GM21723 (cell line): ENCODE data around the gene STAP2.

Experiments
- ATAC-seq: cut with Tn5 transposase; IDR thresholded peaks from one replicate; pipeline ENCODE4 v1.9.1; 2021; ENCODE audit warnings: mild to moderate bottlenecking, moderate library complexity; ENCODE audit not compliant: unreplicated experiment

The STAP2 gene

GRCh38 chr19:4370418-4371041, 31.9 kb upstream of the STAP2 start:
- ATAC-seq: no peak

DNA sequence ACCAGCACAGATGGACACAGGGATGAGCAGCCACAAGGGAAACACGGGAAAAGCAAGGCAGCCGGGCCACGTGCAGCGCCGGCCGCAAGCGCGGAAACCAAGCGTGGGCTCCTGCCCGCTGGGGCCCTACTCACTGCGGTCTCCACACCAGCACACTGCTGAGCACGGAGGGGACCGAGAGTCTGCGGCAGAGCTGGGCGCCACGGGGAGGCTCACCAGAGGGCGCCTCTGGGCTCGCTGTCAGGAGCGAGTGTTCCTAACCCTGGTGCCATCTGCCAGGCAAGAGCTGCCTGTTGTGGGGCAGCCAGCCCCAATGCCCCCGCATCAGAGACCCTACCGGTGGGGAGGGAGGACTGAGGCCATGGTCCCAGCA, 31.2 kb upstream of the STAP2 start:
- ATAC-seq: peak; percentile 41

DNA sequence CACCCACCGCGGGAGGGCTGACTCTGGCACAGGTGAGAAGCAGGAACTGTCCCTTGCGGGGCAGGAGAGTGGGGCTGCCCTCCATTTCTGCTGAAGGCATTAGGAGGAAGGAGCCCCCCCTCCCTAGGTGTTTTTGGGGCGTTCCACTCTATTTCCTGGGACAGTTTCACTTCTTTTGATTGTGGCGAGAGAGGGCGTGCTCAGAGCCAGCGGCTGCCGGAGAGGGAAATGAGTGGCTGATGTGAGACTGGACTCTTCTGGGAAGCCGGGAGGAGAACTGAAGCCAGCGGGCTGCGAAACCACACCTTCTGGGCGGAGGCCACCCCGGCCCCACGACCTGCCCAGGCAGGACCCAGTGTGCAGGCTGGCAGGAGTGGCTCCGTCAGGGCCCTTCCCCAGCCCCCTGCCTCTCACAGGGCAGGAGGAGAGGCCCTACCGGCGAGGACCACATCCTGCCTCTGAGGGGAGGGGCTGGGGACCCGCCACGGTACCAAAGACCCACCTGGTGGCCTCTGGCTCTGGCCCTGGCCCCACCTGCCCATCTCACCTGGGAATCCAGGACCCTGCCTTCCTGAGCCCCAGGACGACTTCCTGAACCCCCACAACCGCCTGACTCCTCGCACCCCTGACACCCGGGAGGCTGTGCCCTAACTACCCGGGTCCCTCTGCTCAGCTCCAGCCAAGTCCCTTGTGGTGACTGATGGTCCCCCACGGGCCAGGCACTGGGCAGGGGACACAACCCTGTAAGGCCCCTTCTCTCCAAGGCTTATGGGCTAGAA, 30.7 kb upstream of the STAP2 start:
- ATAC-seq: peak; percentile 52

GRCh38 chr19:4368128-4368820, 29.6 kb upstream of the STAP2 start:
- ATAC-seq: no peak

DNA sequence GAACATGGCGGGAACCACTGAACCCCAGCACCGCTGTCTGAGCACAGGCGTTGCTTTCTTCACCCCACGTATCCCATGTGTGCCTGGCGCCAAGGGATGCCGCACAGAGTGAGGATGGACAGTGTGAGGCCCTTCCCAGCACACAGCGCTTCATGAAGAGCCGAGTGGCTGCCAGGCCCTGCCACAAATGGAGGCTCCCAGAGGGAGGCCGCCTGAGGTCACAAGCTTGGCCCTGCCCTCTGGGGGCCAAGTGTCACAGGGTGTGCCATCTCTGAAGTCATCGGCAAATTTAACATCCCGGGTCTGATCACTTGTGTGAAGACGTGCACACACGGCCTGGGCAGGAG, 29.1 kb upstream of the STAP2 start:
- ATAC-seq: no peak

DNA sequence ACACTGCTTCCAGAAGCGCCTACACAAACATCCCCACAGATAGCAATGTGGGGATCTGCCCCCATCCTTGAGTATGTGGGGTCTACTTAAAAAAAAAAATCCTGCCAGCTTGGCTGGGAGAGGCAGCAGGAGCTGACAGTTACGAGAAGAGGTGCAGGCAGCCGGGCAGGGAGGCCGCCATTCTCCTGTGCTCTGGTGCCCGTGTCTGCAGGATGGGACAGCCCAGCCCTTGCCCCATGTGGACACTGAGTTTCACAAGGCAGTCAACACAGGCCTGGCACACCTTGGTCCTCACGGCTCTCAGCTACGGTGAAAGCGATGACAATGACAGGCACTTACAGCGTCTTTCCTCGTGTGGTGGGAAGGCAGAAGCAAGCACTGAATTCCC, 28.7 kb upstream of the STAP2 start:
- ATAC-seq: no peak

DNA sequence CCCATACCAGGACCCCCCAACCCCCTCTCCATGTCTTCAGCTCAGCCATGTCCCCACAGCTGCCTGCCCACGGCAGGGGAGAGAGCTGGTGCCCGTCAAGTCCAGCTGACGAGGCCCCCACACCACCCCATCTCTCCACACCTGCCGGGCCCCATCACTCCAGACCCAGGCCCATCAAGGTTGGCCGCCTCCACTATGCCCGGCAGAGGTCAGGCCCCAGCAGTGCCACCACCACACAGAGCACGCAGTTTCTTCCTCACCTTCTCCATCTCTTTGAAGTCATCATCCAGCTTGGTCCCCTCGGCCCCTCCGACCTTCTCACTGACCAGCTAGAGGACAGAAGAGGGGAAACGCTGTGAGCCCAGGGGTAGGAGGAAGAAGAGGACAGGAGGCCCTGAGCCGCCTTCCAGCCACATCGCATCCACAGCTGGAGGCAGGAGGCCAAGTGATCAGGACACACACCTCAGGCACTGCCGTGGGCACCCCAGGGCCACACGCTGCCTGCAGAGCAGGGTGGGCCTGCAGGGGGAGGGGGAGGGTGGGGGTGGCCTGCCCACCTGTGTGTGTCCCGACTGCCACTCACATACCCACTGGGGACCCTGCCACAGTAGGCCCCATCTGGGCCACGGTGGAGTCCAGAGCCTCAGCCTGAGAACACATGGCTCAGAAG, 28.2 kb upstream of the STAP2 start:
- ATAC-seq: no peak

- ATAC-seq: no peak
Observed at GRCh38 chr19:4365791-4366665, 27.4 kb upstream of the STAP2 start.

- ATAC-seq: no peak
Observed at GRCh38 chr19:4365341-4365740, 26.7 kb upstream of the STAP2 start.

DNA sequence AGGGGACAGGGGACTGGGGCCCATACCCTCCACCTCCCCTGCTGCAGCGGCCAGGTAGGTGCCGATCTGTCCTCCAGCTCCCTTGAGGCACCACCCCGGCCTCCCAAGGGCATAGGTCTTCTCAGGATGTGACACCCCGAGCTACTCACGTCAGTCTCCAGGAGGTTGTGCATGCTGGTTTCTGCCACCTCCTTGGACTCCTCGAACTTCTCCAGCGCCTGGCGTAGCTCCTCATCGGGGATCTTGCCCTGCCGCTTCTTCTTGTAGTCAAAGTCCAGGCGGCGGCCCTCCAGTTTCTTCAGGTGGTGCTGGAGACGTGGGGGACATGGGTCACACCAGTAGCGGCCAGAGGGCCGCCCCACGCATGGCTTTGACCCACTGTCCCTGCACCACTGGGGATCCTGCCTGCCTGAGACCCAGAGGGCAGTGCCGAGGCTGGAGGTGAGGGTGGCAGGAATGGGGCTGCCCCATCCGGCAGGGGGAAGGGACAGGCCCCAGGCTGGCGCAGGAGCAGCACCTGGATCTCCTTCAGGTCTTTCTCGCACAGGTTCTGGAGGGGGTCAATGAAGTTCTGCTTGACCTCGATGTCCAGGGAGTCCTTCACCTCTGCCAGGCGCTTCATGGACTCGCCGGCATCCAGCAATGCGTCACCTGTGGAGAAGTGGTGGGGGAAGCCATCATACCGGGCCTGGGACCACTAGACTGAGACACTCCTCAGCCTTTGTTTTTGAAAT, 25.1 kb upstream of the STAP2 start:
- ATAC-seq: no peak

- ATAC-seq: no peak
Observed at GRCh38 chr19:4362831-4363545, 24.4 kb upstream of the STAP2 start.

GRCh38 chr19:4362101-4362828, 23.6 kb upstream of the STAP2 start:
- no peak for ATAC-seq

GRCh38 chr19:4361152-4362046, 22.8 kb upstream of the STAP2 start:
- ATAC-seq: no peak

DNA sequence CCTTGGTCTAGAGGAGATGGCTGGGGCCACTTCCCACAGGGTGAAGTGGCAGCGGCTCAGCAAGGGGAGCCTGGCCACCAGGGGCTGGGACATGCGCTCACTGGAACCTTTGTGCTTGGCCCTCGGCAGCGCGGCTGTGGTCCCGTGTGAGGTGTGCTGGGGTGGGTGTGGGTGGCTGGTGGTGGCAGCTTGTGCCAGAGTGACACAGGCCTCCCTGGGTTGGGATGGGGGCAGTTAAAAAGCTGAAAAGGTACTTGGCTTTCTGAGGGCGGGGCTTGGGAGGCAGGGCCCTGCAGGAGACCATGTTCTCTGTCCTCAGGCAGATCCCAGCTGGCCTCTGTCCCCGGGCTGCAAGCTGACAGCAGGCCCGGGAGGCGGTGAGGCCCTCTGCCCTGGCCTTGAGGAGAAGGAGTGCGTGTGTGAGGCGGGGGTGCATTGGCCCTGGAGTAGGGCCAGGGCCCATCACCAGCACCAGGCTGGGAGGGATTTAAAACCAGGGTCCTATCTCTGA, 22.1 kb upstream of the STAP2 start:
- no peak for ATAC-seq

DNA sequence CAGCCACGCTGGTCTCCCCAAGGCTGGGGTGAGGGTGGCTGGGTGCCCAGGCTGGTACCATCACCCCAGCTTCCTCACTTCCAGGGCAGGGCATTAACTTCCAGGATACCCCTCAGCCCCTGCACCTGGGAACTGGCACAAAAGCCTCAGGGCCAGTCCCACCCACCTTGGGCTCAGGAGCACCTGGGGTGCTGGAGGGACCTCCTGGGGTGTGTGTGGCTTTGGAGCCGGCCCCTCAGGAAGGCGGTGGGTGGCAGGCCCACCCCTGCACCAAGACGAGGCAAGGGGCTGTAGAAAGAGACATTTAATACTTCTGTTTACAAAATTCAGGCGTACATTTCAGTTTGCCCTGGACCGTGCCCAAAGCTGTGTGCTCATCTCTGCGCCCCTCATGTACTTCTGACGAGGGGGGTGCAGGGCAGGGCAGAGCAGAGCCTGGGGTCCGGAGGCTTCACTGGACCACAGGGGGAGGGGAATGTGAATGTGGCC, 21.5 kb upstream of the STAP2 start:
- no peak for ATAC-seq

DNA sequence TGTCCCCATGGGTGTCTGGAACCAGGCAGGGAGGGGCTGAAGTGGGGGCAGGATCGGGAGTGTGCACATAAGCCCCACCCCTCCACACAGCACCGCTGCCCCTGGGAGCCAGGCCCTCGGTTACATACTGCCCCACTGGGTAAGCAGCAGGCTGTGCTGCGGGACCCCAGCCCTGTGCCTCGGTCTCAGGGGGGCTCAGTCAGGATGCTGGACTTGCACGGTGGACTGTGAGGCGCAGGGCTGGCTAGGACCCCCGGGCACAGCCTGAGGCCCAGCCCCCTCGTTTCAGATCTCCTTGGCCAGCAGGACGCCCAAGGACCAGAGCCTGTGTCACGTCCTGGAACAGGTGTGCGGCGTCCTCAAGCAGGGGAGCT, 21.0 kb upstream of the STAP2 start:
- ATAC-seq: no peak
